K562 (cell line): Measurements from ENCODE around the gene FAM131C. TPM values are rescaled to one million over a fixed set of nuclear protein-coding genes. Genes with fewer than 3 reads are reported as not detected.
A peak's percentile ranks its signal among the peaks of the same experiment; 100 is the strongest.

ENCODE experiments used
- NCOA1 ChIP-seq: fragments of 450-650 bp; IDR thresholded peaks from 2 replicates; pipeline ENCODE4 v1.6.1; 2016; ENCODE audit warnings: low read depth
- NEUROD1 ChIP-seq: fragments of 150-350 bp; IDR thresholded peaks from 2 replicates; pipeline ENCODE4 v1.6.1; 2014; ENCODE audit warnings: borderline replicate concordance, low read length, low read depth; ENCODE audit not compliant: partially characterized antibody
- PHF20 ChIP-seq: fragments of 450-650 bp; IDR thresholded peaks from 2 replicates; pipeline ENCODE4 v1.6.1; 2018; ENCODE audit not compliant: partially characterized antibody
- PREB ChIP-seq: sonication (generic); formaldehyde crosslinking; IDR thresholded peaks from 2 replicates; pipeline ENCODE4 v1.8.1; 2023; ENCODE audit warnings: mild to moderate bottlenecking, missing genetic modification reagents
- TBP ChIP-seq: optimal IDR thresholded peaks from 2 replicates; pipeline ENCODE3; 2011; ENCODE audit warnings: low read depth, low read length, improper control_type of control experiment
- TGIF2 ChIP-seq: sonication (generic); formaldehyde crosslinking; IDR thresholded peaks from 2 replicates; pipeline ENCODE4 v1.8.1; 2022; ENCODE audit warnings: mild to moderate bottlenecking, missing genetic modification reagents, moderate library complexity
- XRCC5 ChIP-seq: fragments of 200-400 bp; formaldehyde crosslinking; IDR thresholded peaks from 2 replicates; pipeline ENCODE4 v1.6.1; 2017; ENCODE audit warnings: low read depth, mild to moderate bottlenecking, low read length
- ZBTB40 ChIP-seq, 2 experiments: fragments of 450-650 bp in 1 of 2; sonication (generic) in 1 of 2; formaldehyde crosslinking in 1 of 2; IDR thresholded peaks; 2 replicates each; pipeline versions ENCODE4 v1.7.1 to v1.9.0; 2016 to 2022; ENCODE audit warnings: inconsistent platforms in 1 of 2, mild to moderate bottlenecking in 1 of 2, missing genetic modification reagents in 1 of 2
- ZNF197 ChIP-seq: fragments of 200-800 bp; sonication (Bioruptor generic); IDR thresholded peaks from 2 replicates; pipeline ENCODE4 v1.6.1; 2016; ENCODE audit warnings: low read depth, missing genetic modification characterization, missing compliant biosample characterization
- ZNF740 ChIP-seq, 3 experiments: fragments of 200-800 bp in 1 of 3; sonication (Bioruptor generic) in 1 of 3; sonication (generic) in 1 of 3; formaldehyde crosslinking in 1 of 3; IDR thresholded peaks; 2 replicates each; pipeline versions ENCODE4 v1.6.1 to v1.8.0; 2016 to 2022; ENCODE audit warnings: mild to moderate bottlenecking in 2 of 3, missing compliant biosample characterization in 2 of 3, missing genetic modification characterization in 2 of 3, missing genetic modification reagents in 1 of 3
- polyA plus RNA-seq, 8 experiments: library from polyadenylated mRNA; depleted of rRNA in 4 of 8; stranded (reverse) in 5 of 8; unstranded in 3 of 8; fragments of >200 nt; fragmentation: Nextera tagmentation in 2 of 8; fragmentation: Illumina TruSeq in 1 of 8; extraction: Ambion mirVana in 2 of 8; extraction: Trizol in 1 of 8; gene quantifications; 2 replicates each; pipeline versions ENCODE4 v1.2.1 to v1.2.3, GENCODE V29; 2011 to 2014; ENCODE audit warnings: inconsistent platforms in 1 of 8, missing spikeins in 1 of 8
- total RNA-seq, 7 experiments: library from RNA; depleted of rRNA in 6 of 7; stranded (reverse); fragments of >200 nt in 6 of 7; fragmentation: Illumina TruSeq in 2 of 7; extraction: Trizol in 2 of 7; gene quantifications; 2 replicates each; pipeline versions ENCODE4 v1.2.1 to v1.2.3, GENCODE V29; 2011 to 2021; ENCODE audit warnings: low replicate concordance in 1 of 7

Gene FAM131C
- total and polyA plus RNA-seq, 9 of the 15 experiments (the other 6 are each of a cell fraction or from before 2014, with no cell fraction given), result 0.10 to 0.29 (median 0.16) TPM; not detected in 6

DNA sequence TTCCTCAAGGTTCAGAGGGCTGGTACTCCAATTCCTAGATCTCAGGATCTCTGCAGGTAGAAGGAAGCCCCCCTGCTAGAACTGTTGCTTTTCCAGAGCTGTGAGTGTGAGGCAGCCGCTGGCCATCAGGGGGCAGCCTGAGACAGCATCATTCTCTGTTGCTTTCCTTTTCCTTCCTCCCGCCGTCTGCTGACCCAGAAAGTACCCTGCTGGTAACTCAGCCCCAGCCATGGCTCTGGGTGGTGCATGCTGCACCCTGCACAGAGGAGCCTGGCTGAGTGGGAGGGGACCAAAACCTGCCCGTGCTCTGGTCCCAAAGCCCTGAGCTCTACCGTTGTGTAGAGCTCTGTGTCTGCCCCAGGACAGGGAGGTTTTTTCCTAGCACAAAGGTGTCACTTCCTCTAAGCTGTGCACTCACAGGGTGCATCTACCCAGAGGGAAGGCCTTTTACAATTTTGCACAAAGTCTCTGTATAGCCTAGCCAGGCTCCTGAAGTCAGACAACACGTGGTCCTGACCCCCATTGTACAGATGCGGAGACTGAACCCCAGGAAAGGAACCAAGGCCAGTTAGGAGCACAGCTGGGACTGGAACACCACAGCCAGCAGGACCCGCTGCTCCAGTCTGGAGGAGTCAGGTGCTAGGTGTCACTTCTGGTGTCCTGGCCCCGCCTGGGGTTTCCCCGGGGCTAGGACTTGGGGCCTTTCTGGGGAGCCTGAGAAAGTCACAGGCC, 5.6 kb upstream of the FAM131C start (continued):
- TF ChIP-seq PREB (CRISPR knock-in tag) (0 out of 2 replicates have a peak, but pooled peaks have one; percentile 54), NCOA1 (no peak), TBP (no peak), ZBTB40 (IDR thresholded peaks at IDR 0.05) (no peak), ZBTB40 (CRISPR knock-in tag; IDR thresholded peaks at IDR 0.05) (no peak), ZNF197 (CRISPR knock-in tag) (no peak), ZNF740 (CRISPR knock-in tag; IDR thresholded peaks at IDR 0.05) (no peak), ZNF740 (tag; IDR thresholded peaks at IDR 0.05) (no peak), PHF20 (no peak), XRCC5 (no peak), NEUROD1 (peak; percentile 33), TGIF2 (CRISPR knock-in tag) (no peak)
